GM19043 (cell line): ENCODE results near the gene AGBL4.
"Not testable (repeated sequence)": the region's sequence is repeated elsewhere in the genome, so short reads cannot be mapped to it uniquely, and the experiment has no call there.

ENCODE experiments used
- ATAC-seq: cut with Tn5 transposase; IDR thresholded peaks from one replicate; pipeline ENCODE4 v1.9.1; 2021; ENCODE audit warnings: low read depth; ENCODE audit not compliant: unreplicated experiment

The AGBL4 gene

DNA sequence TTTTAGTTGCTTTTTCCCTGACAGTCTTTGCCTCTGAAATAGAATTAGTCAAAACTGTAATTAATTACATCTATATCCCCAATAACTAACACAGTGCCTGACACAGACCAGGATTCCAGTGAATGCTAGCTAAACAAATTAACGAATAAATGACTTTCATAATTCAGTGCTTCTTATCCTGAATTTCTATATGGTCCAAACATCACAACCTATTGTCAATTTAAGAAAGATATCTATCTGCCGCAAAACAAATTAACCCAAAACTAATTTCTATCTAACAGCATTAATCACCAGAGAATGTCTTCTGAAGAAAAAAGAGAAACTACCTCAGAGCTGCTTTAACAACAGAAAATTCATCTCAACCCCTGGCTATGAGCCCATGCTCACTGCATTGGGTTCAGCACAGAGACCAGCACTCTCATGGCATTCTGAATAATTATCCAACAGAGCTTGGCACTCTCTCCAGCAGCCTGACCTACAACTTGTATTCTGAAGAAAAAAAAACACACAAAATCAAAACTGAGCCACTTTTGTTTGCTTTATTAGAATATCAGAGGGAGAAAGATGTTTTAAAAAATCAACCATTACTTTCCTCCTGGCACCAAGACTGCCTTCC lies 699.7 kb downstream of the AGBL4 start:
- no peak for ATAC-seq

DNA sequence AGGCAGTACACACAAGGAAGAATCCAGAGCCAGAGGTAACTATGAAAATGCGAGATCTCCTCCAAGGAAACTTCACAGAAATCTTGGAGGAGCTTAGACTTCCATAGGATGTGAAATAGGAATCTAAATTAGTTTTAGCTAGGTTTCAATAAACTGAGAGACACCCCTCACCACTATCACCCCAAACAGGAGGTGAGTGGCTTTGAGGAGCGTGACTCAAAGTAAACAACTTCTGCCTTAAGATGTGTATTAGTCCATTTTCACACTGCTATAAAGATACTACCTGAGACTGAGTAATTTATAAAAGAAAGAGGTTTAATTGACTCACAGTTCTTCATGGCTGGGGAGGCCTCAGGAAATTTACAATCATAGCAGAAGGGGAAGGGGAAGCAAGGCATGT lies 703.3 kb downstream of the AGBL4 start:
- ATAC-seq, result not testable (repeated sequence)

DNA sequence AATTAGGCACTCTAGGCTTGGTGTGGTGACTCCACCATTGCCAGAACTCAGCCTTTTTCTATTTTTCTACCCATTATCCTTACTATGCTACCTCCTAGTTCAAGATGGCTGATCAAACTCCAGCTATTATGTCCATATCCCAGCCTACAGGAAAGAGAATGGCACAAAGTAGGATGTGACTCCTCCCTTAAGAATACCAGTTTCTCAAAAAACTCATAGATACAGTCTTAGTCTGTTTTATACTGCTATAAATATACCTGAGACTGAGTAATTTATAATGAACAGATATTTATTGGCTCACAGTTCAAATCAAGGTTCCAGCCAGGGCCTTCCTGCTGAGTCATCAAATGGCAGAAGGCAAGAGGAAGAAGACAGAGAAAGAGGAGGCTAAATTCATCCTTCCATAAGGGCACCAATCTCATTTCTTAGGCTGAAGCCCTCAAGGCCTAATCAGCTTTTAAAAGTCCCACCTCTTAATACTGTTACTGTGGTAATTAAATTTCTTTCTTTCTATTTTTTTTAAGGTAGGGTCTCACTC lies 704.3 kb downstream of the AGBL4 start:
- ATAC-seq, result no peak

DNA sequence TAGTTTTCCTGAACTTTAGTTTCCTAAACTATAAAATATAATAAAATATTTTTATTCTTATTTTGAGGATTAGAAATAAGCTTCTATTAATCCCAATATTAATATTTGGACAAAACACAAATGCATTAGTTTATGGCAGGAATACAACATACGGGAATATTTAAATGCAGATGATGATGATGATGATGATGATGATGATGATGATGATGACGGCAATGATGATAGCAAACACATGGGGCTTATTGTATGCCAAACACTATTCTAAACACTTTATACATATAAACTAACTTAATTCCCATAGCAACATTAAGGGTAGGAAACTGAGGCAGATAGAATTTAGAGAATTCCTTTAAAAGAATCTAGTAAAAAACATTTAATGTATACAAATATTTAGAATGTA lies 705.5 kb downstream of the AGBL4 start:
- no peak for ATAC-seq

DNA sequence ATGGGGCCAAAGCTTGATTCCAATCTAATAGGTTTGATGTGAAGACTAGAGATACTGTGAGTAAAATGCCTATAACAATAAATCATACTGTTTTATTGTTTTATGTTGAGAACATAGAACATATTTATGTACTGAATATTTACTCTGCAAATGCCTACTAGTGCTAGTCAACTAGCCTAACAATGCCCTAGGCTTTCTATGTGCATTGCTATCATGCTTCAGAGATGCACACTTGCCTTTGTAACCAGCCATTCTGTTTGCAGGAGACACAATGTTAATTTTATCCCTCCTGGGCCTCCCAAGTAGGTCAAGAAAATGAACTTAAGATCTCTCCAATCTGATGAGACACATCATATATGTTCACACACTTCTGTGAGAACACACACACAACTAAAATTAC lies 716.3 kb downstream of the AGBL4 start:
- no peak for ATAC-seq

DNA sequence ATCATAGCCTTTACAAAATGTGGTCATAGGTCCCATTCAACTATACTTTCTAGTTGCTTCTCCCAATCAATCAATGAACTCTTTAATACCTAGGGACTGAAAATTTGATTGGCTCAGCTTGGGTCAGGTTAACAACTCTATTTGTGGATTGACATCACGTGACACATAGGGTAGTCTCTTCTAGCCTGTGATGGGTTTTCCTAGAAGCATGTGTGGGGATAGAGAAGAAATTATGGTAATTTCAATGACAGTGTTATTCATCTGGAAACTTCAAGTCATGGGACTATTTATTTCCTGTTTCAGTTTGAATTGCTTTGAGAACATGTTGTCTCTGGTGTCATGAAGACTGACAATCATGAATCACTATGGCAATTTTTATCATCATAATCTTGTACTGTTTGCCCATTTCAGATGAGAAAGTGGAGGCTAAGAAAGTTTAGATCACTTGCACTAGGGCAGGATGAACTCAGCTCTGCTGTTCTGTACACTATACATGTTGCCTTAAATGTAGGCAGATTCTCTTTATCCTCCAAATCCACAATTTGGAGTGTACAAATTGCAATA lies 717.2 kb downstream of the AGBL4 start:
- no peak for ATAC-seq

DNA sequence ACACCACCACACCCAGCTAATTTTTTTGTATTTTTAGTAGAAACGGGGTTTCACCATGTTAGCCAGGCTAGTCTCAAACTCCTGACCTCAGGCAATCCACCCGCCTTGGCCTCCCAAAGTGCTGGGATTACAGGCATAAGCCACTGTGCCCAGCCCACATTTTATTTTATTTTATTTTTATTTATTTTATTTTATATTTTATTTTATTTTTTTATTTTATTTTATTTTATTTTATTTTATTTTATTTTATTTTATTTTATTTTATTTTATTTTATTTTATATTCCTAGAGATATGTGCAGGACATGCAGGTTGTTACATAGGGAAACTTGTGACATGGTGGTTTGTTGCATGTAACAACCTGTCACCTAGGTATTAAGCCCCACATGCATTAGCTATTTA lies 721.4 kb downstream of the AGBL4 start:
- not testable (repeated sequence) for ATAC-seq

DNA sequence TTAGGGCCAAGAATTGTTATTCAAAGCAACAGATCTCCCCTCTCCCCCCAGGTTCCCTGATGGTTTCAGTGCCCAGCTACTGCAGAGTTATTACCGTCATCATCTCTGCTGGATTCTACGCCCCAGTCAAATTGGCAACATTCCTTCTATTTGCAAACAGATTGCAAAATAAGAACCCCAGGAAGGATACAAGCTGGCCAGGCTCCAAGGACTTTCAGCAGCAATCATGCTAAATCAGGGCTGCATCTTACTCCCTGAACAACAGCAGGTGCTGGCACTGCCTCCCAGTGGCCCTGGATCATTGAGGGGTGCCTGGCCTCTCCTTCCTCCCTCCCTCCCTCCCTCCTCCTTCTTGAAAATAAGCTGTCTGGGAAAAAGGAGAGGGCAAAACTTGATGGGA lies 725.5 kb downstream of the AGBL4 start:
- ATAC-seq, result no peak

DNA sequence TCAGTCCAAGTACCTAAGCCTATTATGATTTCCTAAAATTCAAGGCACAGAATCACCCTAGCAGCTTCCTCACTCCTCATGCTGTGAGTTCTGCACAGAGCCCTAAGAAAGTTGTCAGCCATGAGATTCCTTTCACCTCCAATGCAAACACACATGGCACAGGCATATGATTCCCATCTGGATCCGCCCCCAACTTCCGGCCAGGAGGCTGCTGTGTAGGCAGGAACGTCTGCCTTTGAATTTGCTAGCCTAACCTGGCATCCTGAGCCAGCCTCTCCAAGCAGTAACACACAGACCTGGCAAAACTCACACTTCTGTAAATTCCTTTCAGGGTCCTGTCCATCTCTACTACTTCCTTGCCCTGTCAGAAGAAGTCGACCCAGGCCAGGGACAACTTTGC lies 726.0 kb downstream of the AGBL4 start:
- no peak for ATAC-seq

DNA sequence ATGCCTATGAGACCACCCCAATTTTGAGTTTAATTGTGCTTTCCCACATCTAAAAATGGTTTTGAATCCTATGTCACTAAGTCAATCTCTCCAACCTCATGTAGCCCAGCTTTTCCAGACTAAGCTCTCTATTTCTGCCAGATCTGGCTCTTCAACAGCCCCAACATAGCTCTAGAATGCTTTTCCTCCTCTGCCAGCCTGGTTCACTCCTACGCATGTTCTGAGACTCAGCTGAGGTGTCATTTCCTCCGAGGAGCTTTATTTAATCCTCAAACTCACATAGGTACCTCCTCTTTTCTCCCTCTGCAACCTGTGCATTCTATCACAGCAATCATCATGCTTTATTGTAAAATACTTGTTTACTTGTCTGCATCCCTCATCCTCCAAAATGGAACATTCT lies 729.2 kb downstream of the AGBL4 start:
- ATAC-seq, result no peak

DNA sequence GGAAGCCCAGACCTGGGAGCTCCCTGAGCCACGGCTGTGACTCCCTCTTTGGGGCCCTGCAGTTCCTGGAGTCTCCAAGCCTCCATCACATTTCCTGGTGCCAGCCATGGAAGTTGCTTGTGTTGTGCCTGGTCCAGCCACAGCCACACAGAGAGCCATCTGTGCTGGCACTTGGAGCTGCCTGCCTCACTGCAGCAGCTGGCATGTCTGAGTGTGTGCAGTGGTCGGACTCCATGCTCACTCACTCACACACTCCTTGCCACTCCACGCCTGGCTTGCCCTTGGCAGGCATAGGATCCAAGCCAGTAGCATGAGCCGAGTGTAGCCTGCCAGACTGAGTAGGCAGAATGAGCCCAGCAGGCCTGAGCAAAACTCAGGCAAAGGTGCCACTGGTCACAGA lies 730.7 kb downstream of the AGBL4 start:
- no peak for ATAC-seq

DNA sequence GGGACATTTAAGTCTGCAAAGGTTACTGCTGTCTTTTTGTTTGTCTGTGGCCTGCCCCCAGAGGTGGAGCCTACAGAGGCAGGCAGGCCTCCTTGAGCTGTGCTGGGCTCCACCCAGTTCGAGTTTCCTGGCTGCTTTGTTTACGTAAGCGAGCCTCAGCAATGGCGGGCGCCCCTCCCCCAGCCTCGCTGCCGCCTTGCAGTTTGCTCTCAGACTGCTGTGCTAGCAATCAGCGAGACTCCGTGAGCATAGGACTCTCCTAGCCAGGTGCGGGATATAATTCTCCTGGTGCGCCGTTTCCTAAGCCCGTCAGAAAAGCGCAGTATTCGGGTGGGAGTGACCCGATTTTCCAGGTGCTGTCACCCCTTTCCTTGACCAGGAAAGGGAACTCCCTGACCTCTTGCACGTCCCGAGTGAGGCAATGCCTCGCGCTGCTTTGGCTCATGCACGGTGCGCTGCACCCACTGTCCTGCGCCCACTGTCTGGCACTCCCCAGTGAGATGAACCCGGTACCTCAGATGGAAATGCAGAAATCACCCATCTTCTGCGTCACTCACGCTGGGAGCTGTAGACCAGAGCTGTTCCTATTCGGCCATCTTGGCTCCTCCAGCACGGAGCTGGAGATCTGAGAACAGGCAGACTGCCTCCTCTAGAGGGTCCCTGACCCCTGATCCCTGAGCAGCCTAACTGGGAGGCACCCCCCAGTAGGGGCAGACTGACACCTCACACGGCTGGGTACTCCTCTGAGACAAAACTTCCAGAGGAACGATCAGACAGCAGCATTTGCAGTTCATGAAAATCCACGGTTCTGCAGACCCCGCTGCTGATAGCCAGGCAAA lies 766.3 kb downstream of the AGBL4 start:
- not testable (repeated sequence) for ATAC-seq

DNA sequence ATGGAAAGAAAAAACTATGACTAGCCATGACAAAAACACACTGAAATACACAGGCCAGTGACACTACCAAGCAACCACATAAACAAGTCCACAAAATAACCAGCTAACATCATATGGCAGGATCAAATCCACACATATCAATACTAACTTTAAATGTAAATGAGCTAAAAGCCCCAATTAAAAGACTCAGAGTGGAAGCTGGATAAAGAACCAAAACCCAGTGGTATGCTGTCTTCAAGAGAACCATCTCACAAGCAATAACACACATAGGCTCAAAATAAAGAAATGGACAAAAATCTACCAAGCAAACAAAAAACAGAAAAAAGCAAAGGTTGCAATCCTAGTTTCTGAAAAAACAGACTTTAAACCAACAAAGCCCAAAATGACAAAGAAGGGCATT lies 770.8 kb downstream of the AGBL4 start:
- ATAC-seq, result no peak

DNA sequence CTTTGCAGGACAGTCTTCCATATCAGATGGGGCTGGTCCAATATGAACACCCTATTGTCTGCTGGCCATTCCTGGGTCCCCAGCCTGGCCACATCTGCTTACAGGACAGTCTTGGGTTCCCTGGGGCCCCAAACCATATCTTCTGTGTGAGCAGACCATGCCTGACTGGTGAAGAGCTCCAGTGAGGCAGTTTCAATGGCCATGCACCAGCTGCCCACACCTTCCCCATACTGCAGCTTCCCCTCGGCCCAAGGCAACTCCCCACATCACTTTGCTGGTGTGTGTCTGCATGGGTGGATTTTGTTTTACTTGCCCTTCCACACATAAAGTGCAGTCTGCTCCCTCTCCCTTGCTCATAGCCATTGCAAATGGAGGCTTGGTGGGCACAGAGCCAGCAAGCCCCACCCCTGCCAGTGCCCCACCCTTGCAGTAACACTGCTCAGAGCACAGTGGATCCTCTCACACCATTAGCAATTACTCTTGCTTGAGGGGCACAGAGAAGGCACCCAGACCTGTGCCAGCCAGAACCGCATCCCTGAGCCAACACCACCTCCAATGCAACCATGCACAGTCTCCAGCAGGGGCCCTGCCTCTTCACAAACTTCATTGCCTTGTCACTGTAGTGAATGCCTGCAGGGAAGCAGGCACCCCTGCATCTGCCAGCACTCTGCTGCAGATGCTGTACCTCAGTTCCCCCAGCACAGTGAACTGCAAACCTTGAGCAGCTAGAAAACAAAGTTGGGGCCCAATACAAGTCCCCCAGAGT lies 772.6 kb downstream of the AGBL4 start:
- ATAC-seq, result no peak

DNA sequence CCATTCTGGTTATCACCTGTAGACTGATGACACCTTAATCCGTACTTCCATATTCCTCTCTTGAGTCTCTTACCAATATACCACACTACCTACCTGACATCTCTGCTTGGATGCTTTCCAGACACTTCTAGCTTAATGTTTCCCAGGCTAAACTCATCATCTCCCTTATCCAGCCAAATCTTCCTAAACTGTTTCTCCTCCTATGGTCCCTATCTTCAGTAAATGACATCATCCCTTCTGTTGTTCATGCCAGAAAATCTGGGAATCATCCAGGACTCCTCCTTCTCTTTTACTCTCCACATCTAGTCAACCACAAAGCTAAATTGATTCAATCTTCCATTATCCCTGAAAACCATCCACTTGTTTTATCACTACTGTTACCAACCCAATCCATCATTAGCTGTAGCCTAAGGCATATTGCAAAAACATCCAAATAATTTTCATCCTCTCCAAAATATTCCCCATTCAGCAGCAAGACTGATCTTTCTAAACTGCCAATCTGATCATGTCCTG lies 783.0 kb downstream of the AGBL4 start:
- ATAC-seq, result no peak

DNA sequence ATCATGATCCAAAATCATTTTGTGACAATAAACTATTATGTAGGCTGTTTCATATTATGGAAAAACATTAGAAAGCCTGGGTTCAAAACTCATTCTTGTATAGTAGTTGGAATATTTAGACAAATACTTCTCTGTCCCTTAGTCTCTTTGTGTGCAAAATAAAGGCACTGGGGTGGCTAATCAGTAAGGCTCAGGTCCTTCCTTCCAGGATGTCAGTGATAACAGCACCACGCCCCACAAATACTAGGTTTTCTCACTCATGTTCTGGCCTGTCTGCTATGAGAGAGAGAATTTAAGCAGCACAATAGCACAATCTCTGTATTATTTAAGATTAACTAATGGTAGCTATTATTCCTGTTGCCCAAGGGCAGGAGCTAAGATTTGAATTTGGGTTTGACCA lies 788.8 kb downstream of the AGBL4 start:
- ATAC-seq, result no peak

DNA sequence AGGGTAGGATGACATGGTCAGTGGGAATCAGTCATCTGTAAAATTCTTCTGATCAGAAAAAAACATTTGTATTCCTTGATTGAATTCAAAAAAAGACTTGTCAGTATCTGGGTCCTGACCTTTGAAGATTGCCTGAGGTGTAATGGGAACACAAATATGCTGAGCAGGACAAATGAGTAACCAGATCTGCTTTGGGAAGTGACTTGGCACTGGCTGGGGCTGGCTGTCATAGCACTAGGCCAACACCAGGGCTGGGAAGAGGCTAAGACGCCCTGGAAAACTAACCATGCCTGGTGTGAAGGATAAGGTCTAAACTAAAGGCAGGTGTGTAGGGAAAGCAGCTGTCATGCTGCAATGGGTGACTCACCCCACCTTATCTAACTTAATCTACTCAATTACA lies 794.2 kb downstream of the AGBL4 start:
- no peak for ATAC-seq

DNA sequence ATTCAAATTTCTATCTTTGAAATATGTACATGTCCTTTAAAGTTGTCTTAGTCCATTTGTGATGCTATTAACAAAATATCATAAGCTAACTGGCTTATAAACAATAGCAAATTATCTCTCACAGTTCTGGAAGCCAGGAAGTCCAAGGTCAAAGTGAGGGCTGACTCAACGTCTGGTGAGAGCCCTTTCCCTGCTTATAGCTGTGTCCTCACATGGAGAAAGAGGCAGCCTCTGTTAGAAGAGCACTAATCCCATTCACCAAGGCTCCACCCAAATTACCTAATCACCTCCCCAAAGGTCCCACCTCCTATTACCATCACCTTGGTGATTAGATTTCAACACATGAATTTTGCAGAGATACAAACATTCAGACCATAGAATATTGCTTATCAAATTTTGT lies 797.0 kb downstream of the AGBL4 start:
- no peak for ATAC-seq

DNA sequence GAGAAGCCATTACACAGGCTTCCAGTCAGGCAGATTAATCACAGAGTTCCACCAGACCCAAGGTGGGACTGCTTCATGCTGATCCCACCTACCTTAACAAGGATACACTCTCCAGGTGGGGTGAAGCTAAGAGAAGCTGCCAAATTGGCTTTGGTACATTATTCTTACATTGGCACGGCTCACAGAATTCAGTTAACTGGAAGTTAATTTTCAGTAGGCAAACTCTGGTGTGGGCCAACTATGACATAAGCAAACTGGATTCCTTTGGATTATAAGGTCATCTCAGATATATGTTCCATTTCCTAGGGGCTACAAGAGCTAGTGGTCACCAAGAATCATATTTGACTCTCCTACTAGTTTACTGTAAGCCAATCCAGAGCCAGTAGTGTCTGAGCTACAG lies 798.3 kb downstream of the AGBL4 start:
- ATAC-seq, result no peak

DNA sequence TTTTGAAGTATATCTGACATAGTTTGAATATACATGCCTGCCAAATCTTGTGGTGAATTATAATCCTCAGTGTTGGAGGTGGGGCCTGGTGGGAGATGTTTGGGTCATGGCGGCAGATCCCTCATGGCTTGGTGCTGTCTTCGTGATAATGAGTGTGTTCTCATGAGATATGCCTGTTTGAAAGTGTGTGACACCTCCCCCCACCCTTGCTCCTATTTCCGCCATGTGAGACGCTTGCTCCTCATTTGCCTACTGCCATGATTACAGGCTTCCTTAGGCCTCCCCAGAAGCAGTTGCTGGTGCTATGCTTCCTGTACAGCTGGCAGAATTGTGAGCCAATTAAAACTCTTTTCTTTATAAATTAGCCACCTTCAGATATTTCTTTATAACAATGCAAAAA lies 810.5 kb downstream of the AGBL4 start:
- ATAC-seq, result no peak

DNA sequence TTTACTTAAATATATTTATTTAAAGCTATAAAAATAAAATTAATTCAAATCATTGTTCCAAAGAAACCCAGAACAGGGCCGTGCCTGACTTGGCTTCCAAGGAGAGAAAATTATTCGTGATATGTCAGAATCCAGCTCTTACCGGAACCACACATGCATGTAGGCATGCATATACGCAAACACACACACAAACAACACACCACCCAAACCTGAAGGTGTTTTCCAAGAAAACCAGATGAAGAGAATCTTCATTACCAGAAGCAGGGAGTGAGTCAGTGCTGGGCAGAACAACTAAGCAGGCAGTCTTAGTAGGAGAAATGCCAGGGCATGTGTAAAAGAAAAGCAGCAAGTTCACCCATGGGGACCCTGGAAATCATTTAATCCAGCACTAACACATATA lies 815.0 kb downstream of the AGBL4 start:
- ATAC-seq, result no peak
